Glomerular endothelial cell (primary cell): ENCODE measurements around the gene A3GALT2. TPM values are rescaled to one million over a fixed set of nuclear protein-coding genes. Genes with fewer than 3 reads are reported as not detected.

Source experiments
- DNase-seq: peaks from one replicate; pipeline ENCODE4 v3.0.0-alpha.2; 2011; ENCODE audit warnings: low read depth, low spot score; ENCODE audit errors: extremely low read depth
- total RNA-seq: library from RNA; depleted of rRNA; stranded (reverse); fragments of >200 nt; gene quantifications from 2 replicates; pipeline ENCODE4 v1.2.3, GENCODE V29; 2015

A3GALT2 gene
- total RNA-seq, 1 donor from 2014 or later, result not detected

- no peak for DNase-seq
Observed at GRCh38 chr1:33351281-33351660, 30.4 kb upstream of the A3GALT2 start.

GRCh38 chr1:33350611-33351280, 29.8 kb upstream of the A3GALT2 start:
- no peak for DNase-seq

- DNase-seq, result no peak
Observed at GRCh38 chr1:33349778-33350610, 29.1 kb upstream of the A3GALT2 start.

GRCh38 chr1:33349081-33349759, 28.3 kb upstream of the A3GALT2 start:
- DNase-seq, result no peak

- no peak for DNase-seq
Observed at GRCh38 chr1:33348676-33349080, 27.8 kb upstream of the A3GALT2 start.

- DNase-seq, result no peak
Observed at GRCh38 chr1:33348194-33348593, 27.3 kb upstream of the A3GALT2 start.

GRCh38 chr1:33347650-33347992, 26.7 kb upstream of the A3GALT2 start:
- DNase-seq, result no peak

GRCh38 chr1:33346927-33347649, 26.2 kb upstream of the A3GALT2 start:
- DNase-seq, result peak; percentile 74

- no peak for DNase-seq
Observed at GRCh38 chr1:33346533-33346926, 25.6 kb upstream of the A3GALT2 start.

- no peak for DNase-seq
Observed at GRCh38 chr1:33344896-33345560, 24.1 kb upstream of the A3GALT2 start.

GRCh38 chr1:33343539-33343938, 22.6 kb upstream of the A3GALT2 start:
- no peak for DNase-seq

GRCh38 chr1:33342041-33342723, 21.3 kb upstream of the A3GALT2 start:
- DNase-seq, result peak; percentile 71

- DNase-seq, result no peak
Observed at GRCh38 chr1:33341190-33341589, 20.3 kb upstream of the A3GALT2 start.

- no peak for DNase-seq
Observed at GRCh38 chr1:33339413-33339812, 18.5 kb upstream of the A3GALT2 start.

- DNase-seq, result no peak
Observed at GRCh38 chr1:33338440-33339211, 17.7 kb upstream of the A3GALT2 start.

GRCh38 chr1:33338048-33338439, 17.1 kb upstream of the A3GALT2 start:
- no peak for DNase-seq

GRCh38 chr1:33337441-33337840, 16.5 kb upstream of the A3GALT2 start:
- no peak for DNase-seq

- no peak for DNase-seq
Observed at GRCh38 chr1:33336580-33336979, 15.7 kb upstream of the A3GALT2 start.

- no peak for DNase-seq
Observed at GRCh38 chr1:33335020-33335419, 14.1 kb upstream of the A3GALT2 start.
